IMR-90 (cell line): ENCODE results near the gene RNF144A. TPM values are rescaled to one million over a fixed set of nuclear protein-coding genes. Genes with fewer than 3 reads are reported as not detected.

Source experiments
- ATAC-seq: fragments of 200-7000 bp; cut with Tn5 transposase; 2 replicates; pipeline ENCODE4 v1.9.1; 2020; ENCODE audit warnings: low read depth, mild to moderate bottlenecking, moderate library complexity
- BruUV-seq: library from RNA; stranded (reverse); fragments of 400-500 nt; replicated peaks from 2 replicates; lab custom pipeline; 2021; lab: Mats Ljungman, UMichigan
- CTCF ChIA-PET: fragments of 300-600 bp; formaldehyde crosslinking; extraction: SDS; loops from one replicate; lab custom pipeline; 2021; ENCODE audit warnings: antibody characterized with exemption; lab: Yijun Ruan, JAX
- POLR2A ChIA-PET: fragments of 300-600 bp; sonication (Branson Sonifier 250); formaldehyde crosslinking; loops from one replicate; lab custom pipeline; 2022; ENCODE audit warnings: antibody characterized with exemption; ENCODE audit not compliant: unreplicated experiment; lab: Charles Lee
- DNase-seq: peaks from one replicate; pipeline ENCODE4 v3.0.0; 2013
- H2AFZ ChIP-seq: replicated peaks from 2 replicates; pipeline ENCODE3; 2013; ENCODE audit warnings: low read length, mild to moderate bottlenecking; ENCODE audit not compliant: poor library complexity
- H2AK5ac ChIP-seq: 2 replicates; pipeline ENCODE4 v1.6.1; 2013; ENCODE audit warnings: low read depth, low read length, inconsistent platforms
- H2AK9ac ChIP-seq: replicated peaks from 2 replicates; pipeline ENCODE3; 2013; ENCODE audit warnings: mild to moderate bottlenecking, low read depth, low read length, moderate library complexity; ENCODE audit not compliant: poor library complexity
- H2BK120ac ChIP-seq: 2 replicates; pipeline ENCODE4 v1.6.1; 2013; ENCODE audit warnings: low read depth, low read length, inconsistent platforms
- H2BK15ac ChIP-seq: 3 replicates; pipeline ENCODE4 v1.6.1; 2013; ENCODE audit warnings: low read depth, low read length, inconsistent platforms
- H2BK20ac ChIP-seq: 2 replicates; pipeline ENCODE4 v1.6.1; 2013; ENCODE audit warnings: low read depth, mild to moderate bottlenecking, inconsistent platforms, low read length, moderate library complexity
- H2BK5ac ChIP-seq: 2 replicates; pipeline ENCODE4 v1.6.1; 2013; ENCODE audit warnings: mild to moderate bottlenecking, low read depth, low read length, inconsistent platforms; ENCODE audit not compliant: poor library complexity, severe bottlenecking
- H3K14ac ChIP-seq: replicated peaks from 2 replicates; pipeline ENCODE4 v1.6.1; 2013; ENCODE audit warnings: low read depth, low read length, inconsistent platforms
- H3K18ac ChIP-seq: 2 replicates; pipeline ENCODE4 v1.6.1; 2013; ENCODE audit warnings: low read depth, low read length, control low read depth
- H3K23ac ChIP-seq: 2 replicates; pipeline ENCODE4 v1.6.1; 2013; ENCODE audit warnings: low read depth, low read length, inconsistent platforms
- H3K27ac ChIP-seq: 2 replicates; pipeline ENCODE4 v1.5.1; 2013; ENCODE audit warnings: mild to moderate bottlenecking, control low read depth, low read length; ENCODE audit not compliant: insufficient read depth
- H3K27me3 ChIP-seq: 2 replicates; pipeline ENCODE4 v1.6.1; 2013; ENCODE audit warnings: low read length; ENCODE audit not compliant: control insufficient read depth, insufficient read depth
- H3K36me3 ChIP-seq: 2 replicates; pipeline ENCODE4 v1.6.1; 2013; ENCODE audit warnings: low read length, mixed read lengths; ENCODE audit not compliant: control insufficient read depth, insufficient read depth
- H3K4ac ChIP-seq: 2 replicates; pipeline ENCODE4 v1.6.1; 2013; ENCODE audit warnings: low read depth, low read length, inconsistent platforms
- H3K4me1 ChIP-seq: 2 replicates; pipeline ENCODE4 v1.6.1; 2013; ENCODE audit warnings: low read length, mixed read lengths; ENCODE audit not compliant: control insufficient read depth, insufficient read depth
- H3K4me2 ChIP-seq: 2 replicates; pipeline ENCODE4 v1.6.1; 2013; ENCODE audit warnings: low read depth, mild to moderate bottlenecking, control low read depth, low read length, moderate library complexity
- H3K4me3 ChIP-seq: 2 replicates; pipeline ENCODE4 v1.5.1; 2013; ENCODE audit warnings: low read depth, mild to moderate bottlenecking, control low read depth, low read length, moderate library complexity; ENCODE audit not compliant: insufficient read depth
- H3K56ac ChIP-seq: 2 replicates; pipeline ENCODE4 v1.6.1; 2013; ENCODE audit warnings: low read length, inconsistent platforms; ENCODE audit not compliant: insufficient read depth; ENCODE audit errors: extremely low read depth
- H3K79me1 ChIP-seq, 2 experiments: 2 replicates each; pipeline ENCODE4 v1.6.1; 2013; ENCODE audit warnings: low read length in 2 of 2, inconsistent platforms in 1 of 2, low read depth in 1 of 2
- H3K9ac ChIP-seq: 2 replicates; pipeline ENCODE4 v1.6.1; 2013; ENCODE audit warnings: low read depth, low read length, control low read depth
- H3K9me1 ChIP-seq: 2 replicates; pipeline ENCODE4 v1.6.1; 2013; ENCODE audit warnings: low read length, inconsistent platforms; ENCODE audit not compliant: insufficient read depth
- H3K9me3 ChIP-seq: 2 replicates; pipeline ENCODE4 v1.6.1; 2013; ENCODE audit warnings: low read length; ENCODE audit not compliant: control insufficient read depth, insufficient read depth
- H4K20me1 ChIP-seq: 2 replicates; pipeline ENCODE4 v1.6.1; 2013; ENCODE audit warnings: low read length, inconsistent platforms; ENCODE audit not compliant: insufficient read depth
- H4K5ac ChIP-seq: 2 replicates; pipeline ENCODE4 v1.6.1; 2013; ENCODE audit warnings: mild to moderate bottlenecking, low read depth, low read length, control low read depth
- H4K8ac ChIP-seq, 2 experiments: 2 replicates each; pipeline ENCODE4 v1.6.1; 2013; ENCODE audit warnings: low read depth in 2 of 2, low read length in 2 of 2, control low read depth in 1 of 2, inconsistent platforms in 1 of 2
- H4K91ac ChIP-seq: 2 replicates; pipeline ENCODE4 v1.6.1; 2013; ENCODE audit warnings: low read depth, low read length, inconsistent platforms; ENCODE audit not compliant: insufficient read depth
- BHLHE40 ChIP-seq: fragments of 150-350 bp; IDR thresholded peaks from 2 replicates; pipeline ENCODE4 v1.6.1; 2016; ENCODE audit warnings: mild to moderate bottlenecking, low read depth, low read length
- CEBPB ChIP-seq: IDR thresholded peaks from 2 replicates; pipeline ENCODE4 v1.6.1; 2012; ENCODE audit warnings: low read depth, low read length, improper control_type of control experiment
- CHD1 ChIP-seq: IDR thresholded peaks from 2 replicates; pipeline ENCODE4 v1.6.1; 2012; ENCODE audit warnings: low read depth, low read length, improper control_type of control experiment
- FOS ChIP-seq: fragments of 150-350 bp; IDR thresholded peaks from 2 replicates; pipeline ENCODE4 v1.6.1; 2016; ENCODE audit warnings: low read depth, low read length
- MAFK ChIP-seq: IDR thresholded peaks from 2 replicates; pipeline ENCODE4 v1.6.1; 2012; ENCODE audit warnings: low read depth, low read length, improper control_type of control experiment
- MAZ ChIP-seq: IDR thresholded peaks from 2 replicates; pipeline ENCODE4 v1.6.1; 2012; ENCODE audit warnings: low read depth, mild to moderate bottlenecking, low read length, improper control_type of control experiment, moderate library complexity, borderline replicate concordance
- MXI1 ChIP-seq: IDR thresholded peaks from 2 replicates; pipeline ENCODE4 v1.6.1; 2012; ENCODE audit warnings: low read depth, mild to moderate bottlenecking, low read length, moderate library complexity, borderline replicate concordance
- NFE2L2 ChIP-seq: fragments of 150-350 bp; IDR thresholded peaks from 2 replicates; pipeline ENCODE4 v1.6.1; 2016; ENCODE audit warnings: low read depth, mild to moderate bottlenecking, low read length
- POLR2A ChIP-seq: IDR thresholded peaks from 2 replicates; pipeline ENCODE4 v1.6.1; 2012; ENCODE audit warnings: mild to moderate bottlenecking, low read depth, low read length
- RAD21 ChIP-seq: IDR thresholded peaks from 2 replicates; pipeline ENCODE4 v1.6.1; 2012; ENCODE audit warnings: low read length, improper control_type of control experiment
- RCOR1 ChIP-seq: IDR thresholded peaks from 2 replicates; pipeline ENCODE4 v1.6.1; 2012; ENCODE audit warnings: mild to moderate bottlenecking, low read length, improper control_type of control experiment; ENCODE audit not compliant: insufficient replicate concordance
- RFX5 ChIP-seq: IDR thresholded peaks from 2 replicates; pipeline ENCODE4 v1.8.0; 2012; ENCODE audit warnings: low read depth, mild to moderate bottlenecking, low read length, moderate library complexity
- SMC3 ChIP-seq: fragments of 150-350 bp; IDR thresholded peaks from 2 replicates; pipeline ENCODE4 v1.6.1; 2016; ENCODE audit warnings: low read depth, mild to moderate bottlenecking, antibody characterized with exemption, low read length, moderate library complexity
- WGBS, 2 experiments: methylation state at CpG; one replicate each; pipeline versions ENCODE4 v1.1.5 to v1.1.7; 2013; ENCODE audit warnings: missing lambda C conversion rate in 2 of 2; ENCODE audit not compliant: insufficient read length in 1 of 2; ENCODE audit errors: extremely low coverage in 2 of 2; 5-methylcytosine and 5-hydroxymethylcytosine counted together
- dilution Hi-C: fragments of 300-500 bp; cut with HindIII; formaldehyde crosslinking; loops from one replicate; pipeline ENCODE4 v1.14.3; 2018; ENCODE audit warnings: low sequenced_read_pairs; ENCODE audit not compliant: unreplicated experiment
- in situ Hi-C: fragments of 300-500 bp; cut with MboI; formaldehyde crosslinking; loops from 3 replicates; pipeline ENCODE4 v1.14.3; 2019; ENCODE audit warnings: low sequenced_read_pairs, inconsistent platforms, mixed read lengths
- intact Hi-C: fragments of 100-400 bp; cut with micrococcal nuclease; formaldehyde crosslinking; loops from 2 replicates; pipeline ENCODE4 v1.10.0; 2022
- polyA plus RNA-seq, 3 experiments: library from polyadenylated mRNA; depleted of rRNA; stranded (reverse); fragments of >200 nt; gene quantifications; 2 replicates each; pipeline ENCODE4 v1.2.3, GENCODE V29; 2012; ENCODE audit warnings: low replicate concordance in 1 of 3
- total RNA-seq: library from RNA; depleted of rRNA; stranded (reverse); fragments of >200 nt; gene quantifications from 2 replicates; pipeline ENCODE4 v1.2.3, GENCODE V29; 2012
- TF ChIP-seq, protein P1 (sequence below): fragments of 150-350 bp; IDR thresholded peaks from 2 replicates; pipeline ENCODE4 v1.6.1; 2017; ENCODE audit warnings: mild to moderate bottlenecking, antibody characterized with exemption, low read length, low read depth
- TF ChIP-seq, protein P2 (sequence below): fragments of 150-350 bp; IDR thresholded peaks from 2 replicates; pipeline ENCODE4 v1.6.1; 2016; ENCODE audit warnings: low read depth, mild to moderate bottlenecking, low read length, moderate library complexity, borderline replicate concordance
- TF ChIP-seq, protein P3 (sequence below): conservative IDR thresholded peaks from 2 replicates; pipeline ENCODE4 v1.5.1; 2012; ENCODE audit warnings: mild to moderate bottlenecking, low read depth, low read length, improper control_type of control experiment

The RNF144A gene
- total and polyA plus RNA-seq, 2 of the 4 experiments (the other 2 are of a cell fraction): 0.18 to 0.26 TPM

DNA sequence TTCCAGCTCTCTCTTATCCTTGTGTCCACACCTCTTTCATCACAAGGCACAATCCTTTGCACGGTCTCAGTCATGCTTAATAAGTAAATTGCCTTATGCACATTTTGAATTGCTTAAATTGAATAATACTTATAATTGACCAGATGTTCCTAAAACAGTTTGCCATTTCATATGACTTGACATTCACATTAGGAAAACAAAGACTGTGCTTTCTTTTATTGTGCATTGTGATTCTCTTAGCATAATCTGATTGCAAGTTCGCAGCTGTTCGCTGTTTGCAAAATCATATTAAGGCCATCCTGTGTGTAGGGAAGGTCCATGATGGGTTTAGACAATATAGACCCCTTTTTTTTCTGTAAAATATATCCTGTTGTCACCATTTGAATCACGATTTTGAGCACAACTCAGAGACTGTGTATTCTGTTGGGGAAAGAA is 75.6 kb downstream of the RNF144A start:
- no peak overlapping the region for H4K8ac ChIP-seq
- H3K9me1 ChIP-seq: no peaks in the 10 kb centered on the region
- in situ Hi-C loops (no loop called here), dilution Hi-C loops (no loop called here), intact Hi-C loops (no loop called here)
- no peak overlapping the region for H3K56ac ChIP-seq
- DNase-seq (no peak), ATAC-seq (no peak)
- no peak overlapping the region for H2AK9ac ChIP-seq
- H2BK20ac ChIP-seq: no peak overlapping the region
- H4K5ac ChIP-seq: no peak overlapping the region
- H4K20me1 ChIP-seq: no peaks in the 10 kb centered on the region
- no TSS peak for BruUV-seq
- no peaks in the 10 kb centered on the region for H3K79me1 ChIP-seq
- H3K4me2 ChIP-seq: no peak overlapping the region
- WGBS, 2 experiments: no CpG with 5 or more reads among the region's 4 CpGs
- H3K27me3 ChIP-seq: no peaks in the 10 kb centered on the region
- H3K4ac ChIP-seq: no peak overlapping the region
- H3K9me3 ChIP-seq: no peaks in the 10 kb centered on the region
- H3K9ac ChIP-seq: no peak overlapping the region
- no peaks in the 10 kb centered on the region for H3K4me1 ChIP-seq
- no peaks in the 10 kb centered on the region for H3K36me3 ChIP-seq
- no peak overlapping the region for H2BK5ac ChIP-seq
- H3K18ac ChIP-seq: no peak overlapping the region
- no peak overlapping the region for H2BK15ac ChIP-seq
- no peak overlapping the region for H2BK120ac ChIP-seq
- H4K91ac ChIP-seq: no peak overlapping the region
- H2AK5ac ChIP-seq: no peak overlapping the region
- POLR2A ChIA-PET: no interaction called here
- no peak overlapping the region for H2AFZ ChIP-seq
- CTCF ChIA-PET: no interaction called here
- H3K4me3 ChIP-seq: no peak overlapping the region
- TF ChIP-seq FOS (no peak), RAD21 (no peak), MAZ (no peak), RFX5 (no peak), CHD1 (no peak), SMC3 (no peak), MAFK (no peak), RCOR1 (no peak), MXI1 (no peak), NFE2L2 (no peak), POLR2A (no peak), BHLHE40 (no peak), CEBPB (no peak)
- TF ChIP-seq, protein P1, sequence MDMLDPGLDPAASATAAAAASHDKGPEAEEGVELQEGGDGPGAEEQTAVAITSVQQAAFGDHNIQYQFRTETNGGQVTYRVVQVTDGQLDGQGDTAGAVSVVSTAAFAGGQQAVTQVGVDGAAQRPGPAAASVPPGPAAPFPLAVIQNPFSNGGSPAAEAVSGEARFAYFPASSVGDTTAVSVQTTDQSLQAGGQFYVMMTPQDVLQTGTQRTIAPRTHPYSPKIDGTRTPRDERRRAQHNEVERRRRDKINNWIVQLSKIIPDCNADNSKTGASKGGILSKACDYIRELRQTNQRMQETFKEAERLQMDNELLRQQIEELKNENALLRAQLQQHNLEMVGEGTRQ: no peak
- TF ChIP-seq, protein P2, sequence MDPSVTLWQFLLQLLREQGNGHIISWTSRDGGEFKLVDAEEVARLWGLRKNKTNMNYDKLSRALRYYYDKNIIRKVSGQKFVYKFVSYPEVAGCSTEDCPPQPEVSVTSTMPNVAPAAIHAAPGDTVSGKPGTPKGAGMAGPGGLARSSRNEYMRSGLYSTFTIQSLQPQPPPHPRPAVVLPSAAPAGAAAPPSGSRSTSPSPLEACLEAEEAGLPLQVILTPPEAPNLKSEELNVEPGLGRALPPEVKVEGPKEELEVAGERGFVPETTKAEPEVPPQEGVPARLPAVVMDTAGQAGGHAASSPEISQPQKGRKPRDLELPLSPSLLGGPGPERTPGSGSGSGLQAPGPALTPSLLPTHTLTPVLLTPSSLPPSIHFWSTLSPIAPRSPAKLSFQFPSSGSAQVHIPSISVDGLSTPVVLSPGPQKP: no peak
- TF ChIP-seq, protein P3, sequence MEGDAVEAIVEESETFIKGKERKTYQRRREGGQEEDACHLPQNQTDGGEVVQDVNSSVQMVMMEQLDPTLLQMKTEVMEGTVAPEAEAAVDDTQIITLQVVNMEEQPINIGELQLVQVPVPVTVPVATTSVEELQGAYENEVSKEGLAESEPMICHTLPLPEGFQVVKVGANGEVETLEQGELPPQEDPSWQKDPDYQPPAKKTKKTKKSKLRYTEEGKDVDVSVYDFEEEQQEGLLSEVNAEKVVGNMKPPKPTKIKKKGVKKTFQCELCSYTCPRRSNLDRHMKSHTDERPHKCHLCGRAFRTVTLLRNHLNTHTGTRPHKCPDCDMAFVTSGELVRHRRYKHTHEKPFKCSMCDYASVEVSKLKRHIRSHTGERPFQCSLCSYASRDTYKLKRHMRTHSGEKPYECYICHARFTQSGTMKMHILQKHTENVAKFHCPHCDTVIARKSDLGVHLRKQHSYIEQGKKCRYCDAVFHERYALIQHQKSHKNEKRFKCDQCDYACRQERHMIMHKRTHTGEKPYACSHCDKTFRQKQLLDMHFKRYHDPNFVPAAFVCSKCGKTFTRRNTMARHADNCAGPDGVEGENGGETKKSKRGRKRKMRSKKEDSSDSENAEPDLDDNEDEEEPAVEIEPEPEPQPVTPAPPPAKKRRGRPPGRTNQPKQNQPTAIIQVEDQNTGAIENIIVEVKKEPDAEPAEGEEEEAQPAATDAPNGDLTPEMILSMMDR: no peak
- H3K14ac ChIP-seq: no peak overlapping the region
- H3K23ac ChIP-seq: no peak overlapping the region
- no peak overlapping the region for H3K27ac ChIP-seq
